ENCODE data around the gene CCDC88A. TPM values are rescaled to one million over a fixed set of nuclear protein-coding genes. Genes with fewer than 3 reads are reported as not detected.

The CCDC88A gene
- total RNA-seq, 1 donor: 111 TPM

DNA sequence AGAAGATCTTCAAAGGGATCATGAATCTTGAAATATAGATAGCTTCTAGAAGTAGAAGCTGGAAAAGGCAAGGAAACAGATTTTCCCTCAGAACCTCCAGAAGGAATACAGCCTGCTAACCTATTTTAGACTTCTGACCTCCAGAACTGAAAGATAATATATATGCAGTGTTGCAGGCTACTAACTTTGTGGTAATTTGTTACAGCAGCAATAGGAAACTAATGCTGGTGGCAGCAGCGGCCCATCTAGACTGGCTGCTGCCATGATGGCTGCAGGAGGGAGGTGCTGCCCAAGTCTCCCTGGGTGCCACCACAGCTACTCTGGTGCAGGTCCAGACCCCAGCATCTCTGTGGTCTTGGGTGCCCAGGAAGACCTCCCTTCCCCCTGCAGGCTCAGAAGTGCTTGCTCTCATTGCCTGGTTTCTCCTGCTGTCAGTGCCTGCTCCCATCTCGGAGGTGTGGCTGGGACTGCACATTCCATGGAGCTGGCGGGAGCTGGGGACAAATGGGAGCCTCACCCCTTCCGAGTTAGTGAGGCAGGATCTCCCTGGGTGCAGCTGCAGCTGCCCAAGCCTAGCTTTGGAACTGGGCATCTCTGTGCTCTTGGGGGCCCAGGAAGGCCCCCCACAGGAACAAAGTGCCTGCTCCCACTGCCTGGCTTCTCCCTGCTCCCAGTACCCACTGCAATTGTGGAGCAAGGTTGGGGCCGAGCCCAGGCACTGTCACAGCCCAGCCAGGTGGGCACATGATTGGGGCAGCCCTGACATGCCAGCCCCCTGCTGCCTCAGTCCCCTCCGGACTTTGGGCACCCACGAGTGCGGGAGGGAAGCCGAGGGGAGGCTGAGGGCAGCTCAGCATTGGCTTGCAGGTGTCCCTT is 18.1 kb upstream of the CCDC88A start:
- no peak for DNase-seq (ENCODE audit: low read depth)
- no peak for TF ChIP-seq CTCF (IDR thresholded peaks at IDR 0.05; ENCODE audit: insufficient read depth, low read length)
- no peak overlapping the region for H3K4me3 ChIP-seq (ENCODE audit: low read depth, low read length)

GRCh38 chr2:55431982-55432627 is 12.4 kb upstream of the CCDC88A start:
- DNase-seq (ENCODE audit: low read depth): peak; percentile 68
- peak; percentile 69 for TF ChIP-seq CTCF (IDR thresholded peaks at IDR 0.05; ENCODE audit: insufficient read depth, low read length)
- no peak overlapping the region for H3K4me3 ChIP-seq (ENCODE audit: low read depth, low read length)

GRCh38 chr2:55430211-55430975 is 10.7 kb upstream of the CCDC88A start:
- H3K4me3 ChIP-seq (ENCODE audit: low read depth, low read length): no peak overlapping the region
- DNase-seq (ENCODE audit: low read depth): no peak
- TF ChIP-seq CTCF (IDR thresholded peaks at IDR 0.05; ENCODE audit: insufficient read depth, low read length): no peak

- no peak overlapping the region for H3K4me3 ChIP-seq (ENCODE audit: low read depth, low read length)
Observed at GRCh38 chr2:55428258-55428657, 8.6 kb upstream of the CCDC88A start.

GRCh38 chr2:55425431-55425831 is 5.8 kb upstream of the CCDC88A start:
- TF ChIP-seq CTCF (IDR thresholded peaks at IDR 0.05; ENCODE audit: insufficient read depth, low read length): no peak
- peak; percentile 88 for DNase-seq (ENCODE audit: low read depth)
- no peak overlapping the region for H3K4me3 ChIP-seq (ENCODE audit: low read depth, low read length)

More at GRCh38 chr2:55428258-55428657, 8.6 kb upstream of the CCDC88A start:
- no peak for DNase-seq (ENCODE audit: low read depth)
- no peak for TF ChIP-seq CTCF (IDR thresholded peaks at IDR 0.05; ENCODE audit: insufficient read depth, low read length)

DNA sequence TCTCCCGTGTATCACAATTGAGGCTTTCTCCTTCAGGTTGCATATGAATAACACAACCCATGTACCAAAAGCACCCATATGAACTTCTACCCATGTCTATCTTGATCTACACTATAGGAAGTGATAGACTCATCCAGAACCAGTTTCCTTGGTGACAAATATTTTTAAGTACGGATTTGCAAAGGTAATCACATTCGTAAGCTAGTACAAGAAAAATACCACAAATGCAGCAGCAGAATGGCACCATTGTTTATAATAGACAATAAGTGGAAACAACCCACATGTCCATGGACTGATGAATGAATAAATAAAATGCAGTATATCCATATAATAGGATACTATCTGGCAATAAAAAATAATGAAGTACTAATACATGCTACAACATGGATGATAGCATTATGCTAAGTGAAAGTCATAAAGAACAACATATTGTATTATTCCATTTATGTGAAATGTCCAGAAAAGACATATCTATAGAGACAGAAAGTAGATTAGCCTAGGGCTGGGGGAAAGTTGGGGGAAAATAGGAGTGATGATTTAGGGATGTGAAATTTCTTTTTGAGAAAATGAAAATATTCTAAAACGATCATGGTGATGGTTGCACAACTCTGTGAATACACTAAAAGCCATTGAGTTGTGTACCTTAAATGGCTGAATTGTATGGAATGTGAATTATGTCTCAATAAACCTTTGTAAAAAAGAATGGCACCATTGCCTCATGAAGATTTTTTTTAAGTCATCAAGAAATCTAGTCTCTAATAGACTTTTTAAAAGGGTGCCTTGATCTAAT is 3.4 kb upstream of the CCDC88A start:
- DNase-seq (ENCODE audit: low read depth): no peak
- no peak for TF ChIP-seq CTCF (IDR thresholded peaks at IDR 0.05; ENCODE audit: insufficient read depth, low read length)
- H3K4me3 ChIP-seq (ENCODE audit: low read depth, low read length): no peak overlapping the region
